Ovary (tissue), 9 donors: ENCODE results near the gene CRY2. TPM values are rescaled to one million over a fixed set of nuclear protein-coding genes. Genes with fewer than 3 reads are reported as not detected.
A peak's percentile ranks its signal among the peaks of the same experiment; 100 is the strongest.

ENCODE experiments used
- DNase-seq, 5 donors: peaks; one replicate each; pipeline ENCODE4 v3.0.0-alpha.2; 2019 to 2020
- H3K27ac ChIP-seq, 2 donors: fragments of 200-600 bp; one replicate each; pipeline versions ENCODE4 v1.5.1 to v1.8.0; 2019 to 2022
- H3K27me3 ChIP-seq: fragments of 200-600 bp; one replicate; pipeline ENCODE4 v1.8.0; 2022
- H3K36me3 ChIP-seq: fragments of 200-600 bp; sonication (generic); one replicate; pipeline ENCODE4 v1.5.1; 2019
- H3K4me1 ChIP-seq: one replicate; pipeline ENCODE4 v1.8.1; 2013; ENCODE audit warnings: mild to moderate bottlenecking, moderate library complexity; ENCODE audit not compliant: insufficient read depth
- H3K4me3 ChIP-seq: fragments of 200-600 bp; sonication (generic); one replicate; pipeline ENCODE4 v1.5.1; 2017
- H3K9me3 ChIP-seq, 2 donors: fragments of 200-600 bp in 1 of 2; sonication (generic) in 1 of 2; one replicate each; pipeline versions ENCODE4 v1.5.1 to v1.8.1; 2013 to 2019; ENCODE audit warnings: mild to moderate bottlenecking in 1 of 2, moderate library complexity in 1 of 2
- CTCF ChIP-seq, 3 donors: fragments of 450-650 bp in 2 of 3; fragments of 200-600 bp in 1 of 3; IDR thresholded peaks; one replicate each; pipeline versions ENCODE4 v1.5.1 to v1.8.0; 2016 to 2022; ENCODE audit warnings: antibody characterized with exemption in 3 of 3, mild to moderate bottlenecking in 1 of 3
- EP300 ChIP-seq: sonication (generic); formaldehyde crosslinking; IDR thresholded peaks from one replicate; pipeline ENCODE4 v1.6.1; 2017; ENCODE audit warnings: antibody characterized with exemption
- POLR2A ChIP-seq: fragments of 450-650 bp; IDR thresholded peaks from one replicate; pipeline ENCODE4 v1.6.1; 2017; ENCODE audit warnings: antibody characterized with exemption, mild to moderate bottlenecking, moderate library complexity
- WGBS, 3 donors: extraction: QIAGEN DNeasy Blood & Tissue Kit in 1 of 3; methylation state at CpG; one replicate each; pipeline versions ENCODE4 v1.1.5 to v1.1.7; 2013 to 2017; 5-methylcytosine and 5-hydroxymethylcytosine counted together
- intact Hi-C, 4 donors: fragments of 100-400 bp; cut with DNase I; formaldehyde crosslinking; loops; one replicate each; pipeline versions ENCODE4 v1.11.0 to v1.15.1; 2022 to 2023
- polyA plus RNA-seq, 2 donors: library from polyadenylated mRNA; stranded (reverse); fragments of 200-250 nt in 1 of 2; fragments of 350-450 nt in 1 of 2; fragmentation: Illumina TruSeq in 1 of 2; extraction: RNeasy Lipid Tissue Mini Kit (QIAGEN cat#74804) in 1 of 2; gene quantifications; one replicate each; pipeline ENCODE4 v1.2.3, GENCODE V29; 2013 to 2014
- total RNA-seq, 7 donors: library from RNA; depleted of rRNA in 2 of 7; stranded (reverse); fragments of >200 nt in 2 of 7; fragmentation: NEBNext Ultra II Directional in 3 of 7; extraction: Animal tissue kit (Norgen Biotek cat#: 25700) in 3 of 7; gene quantifications; one replicate each; pipeline versions ENCODE4 v1.1.0 to v1.2.4, GENCODE V29; 2016 to 2023
- donor health status: DM: no; HTN: no; CAD: no; lungs with moderate emphysema.
- donor health status: DM: no; HTN: no; CAD: no.
- donor health status: Bipolar disorder and iron deficiency.
- donor health status: DM: yes; HTN: yes; CAD: no.
- donor health status: DM: no; HTN: no; CAD: no.
- donor health status: DM: yes; HTN: yes; CAD: no.

Gene CRY2
- total and polyA plus RNA-seq, 9 donors, result 37.2 to 94.2 (median 51.9) TPM

GRCh38 chr11:45924036-45924915 lies 77.0 kb downstream of the CRY2 start:
- no peaks in the 10 kb centered on the region for H3K36me3 ChIP-seq
- 85 to 87% (median 86%) methylated on average over 21 to 22 of the region's 22 CpGs for WGBS, 3 donors
- H3K4me3 ChIP-seq, result no peak overlapping the region
- peak; percentile 10 to 34 (median 19) for DNase-seq
- intact Hi-C loops, result no loop called here
- TF ChIP-seq POLR2A (no peak), CTCF (IDR thresholded peaks at IDR 0.05) (no peak), EP300 (no peak)
- no peaks in the 10 kb centered on the region for H3K9me3 ChIP-seq
- no peaks in the 10 kb centered on the region for H3K27me3 ChIP-seq
- peaks cover 2% of the 10 kb centered on the region for H3K4me1 ChIP-seq
- no peak overlapping the region for H3K27ac ChIP-seq

- H3K27ac ChIP-seq, result no peak overlapping the region
- DNase-seq, result no peak
- no peaks in the 10 kb centered on the region for H3K36me3 ChIP-seq
- no peaks in the 10 kb centered on the region for H3K27me3 ChIP-seq
- TF ChIP-seq EP300 (no peak), POLR2A (no peak), CTCF (IDR thresholded peaks at IDR 0.05) (no peak)
- H3K9me3 ChIP-seq, result no peaks in the 10 kb centered on the region
- H3K4me3 ChIP-seq, result no peak overlapping the region
- WGBS, 3 donors, result 90 to 92% (median 91%) methylated on average over 6 of the region's 6 CpGs
- intact Hi-C loops, result no loop called here
- peaks cover 2% of the 10 kb centered on the region for H3K4me1 ChIP-seq
These were observed 77.7 kb downstream of the CRY2 start for GRCh38 chr11:45924927-45925326.

GRCh38 chr11:45925550-45925949 lies 78.3 kb downstream of the CRY2 start:
- no peak for TF ChIP-seq POLR2A
- TF ChIP-seq CTCF (IDR thresholded peaks at IDR 0.05), result no peak
- no peak for TF ChIP-seq EP300
- Histone ChIP-seq H3K36me3 (no peaks in the 10 kb centered on the region), H3K4me3 (no peak overlapping the region), H3K27ac (no peak overlapping the region), H3K27me3 (no peaks in the 10 kb centered on the region), H3K4me1 (peaks cover 2% of the 10 kb centered on the region), H3K9me3 (no peaks in the 10 kb centered on the region)
- DNase-seq, result no peak
- 83 to 92% (median 89%) methylated on average over 3 of the region's 3 CpGs for WGBS, 3 donors
- intact Hi-C loops, result no loop called here

DNA sequence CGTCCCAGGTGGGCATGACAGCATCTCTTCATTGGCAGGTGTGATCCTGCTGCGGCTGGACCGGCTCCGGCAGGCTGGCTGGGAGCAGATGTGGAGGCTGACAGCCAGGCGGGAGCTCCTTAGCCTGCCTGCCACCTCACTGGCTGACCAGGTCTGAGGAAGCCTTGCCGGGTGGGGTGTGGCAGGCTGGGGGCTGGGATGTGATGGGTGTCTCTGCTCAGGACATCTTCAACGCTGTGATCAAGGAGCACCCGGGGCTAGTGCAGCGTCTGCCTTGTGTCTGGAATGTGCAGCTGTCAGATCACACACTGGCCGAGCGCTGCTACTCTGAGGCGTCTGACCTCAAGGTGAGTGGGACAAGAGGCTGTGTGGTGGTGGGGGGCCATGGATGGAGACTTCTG lies 78.7 kb downstream of the CRY2 start:
- 46 to 64% (median 55%) methylated on average over 12 of the region's 12 CpGs for WGBS, 3 donors
- no peaks in the 10 kb centered on the region for H3K36me3 ChIP-seq
- H3K9me3 ChIP-seq, result no peaks in the 10 kb centered on the region
- H3K27ac ChIP-seq, result no peak overlapping the region
- peaks cover 2% of the 10 kb centered on the region for H3K4me1 ChIP-seq
- H3K4me3 ChIP-seq, result no peak overlapping the region
- TF ChIP-seq EP300 (no peak), POLR2A (no peak), CTCF (IDR thresholded peaks at IDR 0.05) (no peak)
- DNase-seq, result peak in 2 of 5 donors; percentile 13 to 15
- no peaks in the 10 kb centered on the region for H3K27me3 ChIP-seq
- intact Hi-C loops, result no loop called here
